Suprapubic skin (tissue), 4 donors: ENCODE results near the gene MGAT3. TPM values are rescaled to one million over a fixed set of nuclear protein-coding genes. Genes with fewer than 3 reads are reported as not detected.
A peak's percentile ranks its signal among the peaks of the same experiment; 100 is the strongest.

Experiments used
- DNase-seq, 2 donors: peaks; one replicate each; pipeline ENCODE4 v3.0.0-alpha.2; 2019; ENCODE audit warnings: low spot score in 2 of 2
- H3K27ac ChIP-seq: fragments of 200-600 bp; sonication (generic); one replicate; pipeline ENCODE4 v1.5.1; 2019
- H3K27me3 ChIP-seq: fragments of 200-600 bp; sonication (generic); one replicate; pipeline ENCODE4 v1.5.1; 2019
- H3K36me3 ChIP-seq: fragments of 200-600 bp; sonication (generic); one replicate; pipeline ENCODE4 v1.5.1; 2019
- H3K4me1 ChIP-seq: fragments of 200-600 bp; sonication (generic); one replicate; pipeline ENCODE4 v1.5.1; 2019
- H3K4me3 ChIP-seq: fragments of 200-600 bp; sonication (generic); one replicate; pipeline ENCODE4 v1.5.1; 2019; ENCODE audit warnings: mild to moderate bottlenecking
- H3K9me3 ChIP-seq: fragments of 200-600 bp; sonication (generic); one replicate; pipeline ENCODE4 v1.5.1; 2019
- EP300 ChIP-seq: sonication (generic); formaldehyde crosslinking; IDR thresholded peaks from one replicate; pipeline ENCODE4 v1.6.1; 2017; ENCODE audit warnings: antibody characterized with exemption
- POLR2A ChIP-seq, 2 donors: fragments of 450-650 bp; IDR thresholded peaks; one replicate each; pipeline ENCODE4 v1.6.1; 2017; ENCODE audit warnings: antibody characterized with exemption in 2 of 2, mild to moderate bottlenecking in 2 of 2, moderate library complexity in 2 of 2
- POLR2AphosphoS5 ChIP-seq, 3 donors: sonication (generic); formaldehyde crosslinking; IDR thresholded peaks; one replicate each; pipeline ENCODE4 v1.6.1; 2017; ENCODE audit warnings: antibody characterized with exemption in 3 of 3
- WGBS: methylation state at CpG from one replicate; pipeline ENCODE4 v1.1.5; 2018; 5-methylcytosine and 5-hydroxymethylcytosine counted together
- total RNA-seq, 4 donors: library from RNA; depleted of rRNA; stranded (reverse); fragments of >200 nt; gene quantifications; one replicate each; pipeline ENCODE4 v1.1.0, GENCODE V29; 2016
- TF ChIP-seq, protein P1 (sequence below), 2 donors: fragments of 200-600 bp in 1 of 2; fragments of 450-650 bp in 1 of 2; sonication (generic) in 1 of 2; IDR thresholded peaks; one replicate each; pipeline ENCODE4 v1.5.1; 2016 to 2019; ENCODE audit warnings: antibody characterized with exemption in 2 of 2, mild to moderate bottlenecking in 1 of 2, moderate library complexity in 1 of 2

Gene MGAT3
- total RNA-seq, 4 donors from 2014 or later, result 2.2 to 3.7 (median 3.0) TPM

GRCh38 chr22:39514373-39514973 is 57.7 kb downstream of the MGAT3 start:
- Histone ChIP-seq H3K4me3 (no peak overlapping the region), H3K36me3 (peaks cover 73% of the 10 kb centered on the region), H3K27ac (no peak overlapping the region), H3K27me3 (no peaks in the 10 kb centered on the region), H3K9me3 (no peaks in the 10 kb centered on the region), H3K4me1 (peaks cover 17% of the 10 kb centered on the region)
- peak; percentile 77 to 86 for DNase-seq
- WGBS, result 39% methylated on average over 8 of the region's 8 CpGs
- TF ChIP-seq, protein P1, sequence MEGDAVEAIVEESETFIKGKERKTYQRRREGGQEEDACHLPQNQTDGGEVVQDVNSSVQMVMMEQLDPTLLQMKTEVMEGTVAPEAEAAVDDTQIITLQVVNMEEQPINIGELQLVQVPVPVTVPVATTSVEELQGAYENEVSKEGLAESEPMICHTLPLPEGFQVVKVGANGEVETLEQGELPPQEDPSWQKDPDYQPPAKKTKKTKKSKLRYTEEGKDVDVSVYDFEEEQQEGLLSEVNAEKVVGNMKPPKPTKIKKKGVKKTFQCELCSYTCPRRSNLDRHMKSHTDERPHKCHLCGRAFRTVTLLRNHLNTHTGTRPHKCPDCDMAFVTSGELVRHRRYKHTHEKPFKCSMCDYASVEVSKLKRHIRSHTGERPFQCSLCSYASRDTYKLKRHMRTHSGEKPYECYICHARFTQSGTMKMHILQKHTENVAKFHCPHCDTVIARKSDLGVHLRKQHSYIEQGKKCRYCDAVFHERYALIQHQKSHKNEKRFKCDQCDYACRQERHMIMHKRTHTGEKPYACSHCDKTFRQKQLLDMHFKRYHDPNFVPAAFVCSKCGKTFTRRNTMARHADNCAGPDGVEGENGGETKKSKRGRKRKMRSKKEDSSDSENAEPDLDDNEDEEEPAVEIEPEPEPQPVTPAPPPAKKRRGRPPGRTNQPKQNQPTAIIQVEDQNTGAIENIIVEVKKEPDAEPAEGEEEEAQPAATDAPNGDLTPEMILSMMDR (IDR thresholded peaks at IDR 0.05), result peak; percentile 28 to 70
- TF ChIP-seq POLR2AphosphoS5 (IDR thresholded peaks at IDR 0.05), result no peak

DNA sequence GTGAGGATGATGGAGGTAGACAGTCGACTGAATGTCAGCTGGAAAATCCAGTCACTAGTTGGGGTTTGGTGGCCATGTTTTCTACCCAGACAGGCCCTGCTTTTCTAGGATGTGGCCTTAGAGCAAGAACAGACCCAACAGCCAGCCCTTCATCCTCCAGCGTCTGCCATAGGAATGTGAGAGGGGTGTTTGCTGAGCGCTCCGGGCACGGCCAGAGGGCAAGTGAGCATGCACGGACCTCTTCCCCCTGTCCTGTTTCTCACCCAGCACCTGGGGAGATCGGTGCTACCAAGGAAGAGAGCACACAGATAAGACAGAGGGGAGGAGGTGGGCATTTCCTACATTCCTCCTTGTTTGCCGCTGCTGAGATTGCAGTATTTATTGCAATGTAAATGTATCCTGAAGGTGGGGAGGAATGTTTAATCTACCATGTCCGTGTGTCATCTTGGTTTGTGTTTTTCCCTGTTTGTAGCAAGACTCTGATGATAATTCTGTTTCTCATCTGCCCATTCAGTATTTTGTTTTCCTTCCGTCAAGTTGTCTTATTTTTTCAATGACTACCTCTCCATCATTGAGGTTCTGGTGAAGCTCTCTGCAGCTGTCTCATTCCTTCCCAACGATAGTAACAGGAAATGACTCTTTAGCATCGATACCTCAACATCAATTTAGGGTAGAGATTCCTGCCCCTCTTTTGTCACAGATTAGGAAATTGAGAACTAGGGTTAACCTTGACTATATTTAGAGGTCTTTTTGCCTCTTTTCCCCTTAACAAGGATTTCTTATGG is 58.6 kb downstream of the MGAT3 start:
- DNase-seq, result no peak
- H3K27ac ChIP-seq, result no peak overlapping the region
- H3K4me1 ChIP-seq, result peaks cover 17% of the 10 kb centered on the region
- WGBS, result 85% methylated on average over 12 of the region's 12 CpGs
- peaks cover 64% of the 10 kb centered on the region for H3K36me3 ChIP-seq
- no peaks in the 10 kb centered on the region for H3K9me3 ChIP-seq
- no peak overlapping the region for H3K4me3 ChIP-seq
- no peaks in the 10 kb centered on the region for H3K27me3 ChIP-seq
- TF ChIP-seq POLR2A (IDR thresholded peaks at IDR 0.05) (no peak), EP300 (no peak), POLR2AphosphoS5 (IDR thresholded peaks at IDR 0.05) (no peak)
- TF ChIP-seq, protein P1 (IDR thresholded peaks at IDR 0.05), result no peak

DNA sequence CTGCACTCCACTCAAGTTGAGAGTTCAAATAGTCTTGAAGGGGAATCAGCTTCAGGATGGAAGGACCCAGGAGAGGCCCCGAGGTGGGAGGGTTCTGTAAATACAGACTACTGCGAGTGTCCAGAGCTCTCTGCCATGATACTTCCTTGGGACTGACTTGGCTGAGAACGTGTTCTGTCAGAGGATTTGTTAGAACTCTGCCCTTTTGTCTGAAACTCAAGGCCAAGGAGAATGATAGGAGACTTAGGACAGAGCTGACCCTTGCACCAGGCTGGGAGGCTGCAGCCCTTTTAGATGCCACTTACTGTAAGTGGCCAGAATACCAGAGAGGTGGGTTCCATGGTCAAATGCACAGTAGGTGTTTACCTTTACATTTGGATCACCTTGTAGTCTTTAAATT is 60.7 kb downstream of the MGAT3 start:
- TF ChIP-seq POLR2A (IDR thresholded peaks at IDR 0.05), result no peak
- TF ChIP-seq, protein P1 (IDR thresholded peaks at IDR 0.05), result no peak
- TF ChIP-seq EP300, result no peak
- no peak for TF ChIP-seq POLR2AphosphoS5 (IDR thresholded peaks at IDR 0.05)
- no peak overlapping the region for H3K4me3 ChIP-seq
- H3K36me3 ChIP-seq, result peaks cover 58% of the 10 kb centered on the region
- no peaks in the 10 kb centered on the region for H3K27me3 ChIP-seq
- DNase-seq, result no peak
- 85% methylated on average over 2 of the region's 3 CpGs for WGBS
- peaks cover 29% of the 10 kb centered on the region for H3K4me1 ChIP-seq
- H3K27ac ChIP-seq, result no peak overlapping the region
- no peaks in the 10 kb centered on the region for H3K9me3 ChIP-seq

DNA sequence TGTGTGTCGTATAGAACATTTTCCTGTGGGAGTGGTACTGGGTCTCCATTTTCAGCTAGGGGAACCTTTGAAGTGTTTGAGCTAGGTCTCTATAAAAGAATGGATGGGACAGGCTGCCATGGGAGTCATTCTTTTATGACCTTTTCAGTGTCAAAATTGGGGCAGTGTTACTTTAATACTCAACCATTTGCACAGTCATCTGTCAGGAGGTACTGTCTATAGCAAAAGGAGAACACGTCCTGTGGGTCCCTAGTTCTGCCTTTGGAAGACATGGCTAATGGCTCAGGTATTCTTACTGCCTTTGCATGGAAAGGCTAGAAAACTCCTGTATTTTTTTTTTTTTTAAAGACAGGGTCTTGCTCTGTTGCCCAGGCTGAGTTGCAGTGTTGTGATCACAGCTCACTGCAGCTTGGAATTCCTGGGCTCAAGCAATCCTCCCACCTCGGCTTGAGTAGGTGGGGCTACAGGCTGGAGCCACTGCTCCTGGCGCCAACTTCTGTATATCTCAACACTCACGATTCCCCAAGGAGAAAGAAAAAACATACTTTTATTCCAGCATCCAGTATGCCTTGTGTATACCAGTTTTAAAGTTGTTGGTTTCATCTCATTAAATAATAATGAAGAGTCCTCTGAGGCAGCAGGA is 61.5 kb downstream of the MGAT3 start:
- peak overlapping the region; percentile 100 for H3K27ac ChIP-seq

More for the DNA sequence above, 61.5 kb downstream of the MGAT3 start:
- no peaks in the 10 kb centered on the region for H3K27me3 ChIP-seq
- no peak overlapping the region for H3K4me3 ChIP-seq
- no peak for TF ChIP-seq EP300
- TF ChIP-seq POLR2AphosphoS5 (IDR thresholded peaks at IDR 0.05), result no peak
- TF ChIP-seq, protein P1 (IDR thresholded peaks at IDR 0.05), result no peak
- H3K4me1 ChIP-seq, result peaks cover 37% of the 10 kb centered on the region
- peaks cover 55% of the 10 kb centered on the region for H3K36me3 ChIP-seq
- no peak for DNase-seq
- H3K9me3 ChIP-seq, result no peaks in the 10 kb centered on the region
- 61% methylated on average over 5 of the region's 5 CpGs for WGBS
